GM06990 (cell line): ENCODE results near the gene THSD4.
A peak's percentile ranks its signal among the peaks of the same experiment; 100 is the strongest.

Experiments
- DNase-seq: peaks from one replicate; pipeline ENCODE4 v3.0.0-alpha.2; 2011; ENCODE audit not compliant: insufficient read length; ENCODE audit errors: extremely low read depth
- H3K27me3 ChIP-seq: replicated peaks from 2 replicates; pipeline ENCODE4 v1.6.0; 2011; ENCODE audit warnings: low read length; ENCODE audit not compliant: control insufficient read depth, insufficient read depth
- H3K36me3 ChIP-seq: 2 replicates; pipeline ENCODE4 v1.5.1; 2011; ENCODE audit warnings: low read length; ENCODE audit not compliant: control insufficient read depth, insufficient read depth
- H3K4me3 ChIP-seq: replicated peaks from 2 replicates; pipeline ENCODE4 v1.5.1; 2011; ENCODE audit warnings: low read depth, mild to moderate bottlenecking, control low read depth, low read length
- TF ChIP-seq, protein P1 (sequence below): IDR thresholded peaks from 2 replicates; pipeline ENCODE4 v1.5.1; 2011; ENCODE audit warnings: low read length, control low read depth, mild to moderate bottlenecking, inconsistent platforms; ENCODE audit not compliant: insufficient read depth, poor library complexity, severe bottlenecking

THSD4 gene

DNA sequence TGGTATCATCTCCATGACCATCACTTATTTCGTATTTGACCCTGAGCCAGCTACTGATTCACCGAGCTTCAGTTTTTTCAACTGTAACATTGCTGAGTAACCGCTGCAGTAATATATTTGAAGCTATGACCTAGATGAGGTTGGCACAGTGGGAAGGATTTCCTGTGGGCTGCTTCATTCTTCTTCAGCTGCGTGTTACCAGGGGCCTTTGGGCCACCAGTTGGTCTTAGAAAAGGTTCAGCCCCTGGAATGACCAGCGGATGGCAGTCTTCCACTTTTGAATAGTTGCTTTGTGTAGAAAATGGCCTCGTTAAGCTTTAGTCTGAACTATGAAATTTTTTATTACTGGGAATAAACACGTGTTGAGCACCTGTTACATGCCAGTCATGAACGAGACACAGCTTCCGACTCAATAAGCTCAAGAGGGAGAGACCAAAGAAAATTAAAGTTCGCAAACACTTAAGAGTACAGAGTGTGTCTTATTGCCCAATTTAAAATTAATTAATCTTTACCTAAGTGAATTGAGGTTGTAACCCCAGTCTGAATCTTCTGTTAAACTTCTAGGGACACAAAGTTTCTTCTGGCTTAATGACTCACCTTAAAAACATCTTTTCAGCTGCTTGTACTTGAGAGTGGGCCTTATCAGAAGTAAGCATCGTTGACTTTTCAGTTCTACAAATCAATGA lies 637.5 kb downstream of the THSD4 start:
- no peak for DNase-seq
- H3K4me3 ChIP-seq: no peak overlapping the region
- no peaks in the 10 kb centered on the region for H3K27me3 ChIP-seq
- TF ChIP-seq, protein P1, sequence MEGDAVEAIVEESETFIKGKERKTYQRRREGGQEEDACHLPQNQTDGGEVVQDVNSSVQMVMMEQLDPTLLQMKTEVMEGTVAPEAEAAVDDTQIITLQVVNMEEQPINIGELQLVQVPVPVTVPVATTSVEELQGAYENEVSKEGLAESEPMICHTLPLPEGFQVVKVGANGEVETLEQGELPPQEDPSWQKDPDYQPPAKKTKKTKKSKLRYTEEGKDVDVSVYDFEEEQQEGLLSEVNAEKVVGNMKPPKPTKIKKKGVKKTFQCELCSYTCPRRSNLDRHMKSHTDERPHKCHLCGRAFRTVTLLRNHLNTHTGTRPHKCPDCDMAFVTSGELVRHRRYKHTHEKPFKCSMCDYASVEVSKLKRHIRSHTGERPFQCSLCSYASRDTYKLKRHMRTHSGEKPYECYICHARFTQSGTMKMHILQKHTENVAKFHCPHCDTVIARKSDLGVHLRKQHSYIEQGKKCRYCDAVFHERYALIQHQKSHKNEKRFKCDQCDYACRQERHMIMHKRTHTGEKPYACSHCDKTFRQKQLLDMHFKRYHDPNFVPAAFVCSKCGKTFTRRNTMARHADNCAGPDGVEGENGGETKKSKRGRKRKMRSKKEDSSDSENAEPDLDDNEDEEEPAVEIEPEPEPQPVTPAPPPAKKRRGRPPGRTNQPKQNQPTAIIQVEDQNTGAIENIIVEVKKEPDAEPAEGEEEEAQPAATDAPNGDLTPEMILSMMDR: peak; percentile 62
- H3K36me3 ChIP-seq: no peaks in the 10 kb centered on the region

GRCh38 chr15:71753346-71753745 lies 638.1 kb downstream of the THSD4 start:
- no peak overlapping the region for H3K4me3 ChIP-seq
- H3K36me3 ChIP-seq: no peaks in the 10 kb centered on the region
- TF ChIP-seq, protein P1: no peak
- no peak for DNase-seq
- H3K27me3 ChIP-seq: no peaks in the 10 kb centered on the region

- no peak overlapping the region for H3K4me3 ChIP-seq
- no peak for DNase-seq
- TF ChIP-seq, protein P1: no peak
- H3K27me3 ChIP-seq: no peaks in the 10 kb centered on the region
- no peaks in the 10 kb centered on the region for H3K36me3 ChIP-seq
Observed at GRCh38 chr15:71754660-71755059, 639.4 kb downstream of the THSD4 start.

DNA sequence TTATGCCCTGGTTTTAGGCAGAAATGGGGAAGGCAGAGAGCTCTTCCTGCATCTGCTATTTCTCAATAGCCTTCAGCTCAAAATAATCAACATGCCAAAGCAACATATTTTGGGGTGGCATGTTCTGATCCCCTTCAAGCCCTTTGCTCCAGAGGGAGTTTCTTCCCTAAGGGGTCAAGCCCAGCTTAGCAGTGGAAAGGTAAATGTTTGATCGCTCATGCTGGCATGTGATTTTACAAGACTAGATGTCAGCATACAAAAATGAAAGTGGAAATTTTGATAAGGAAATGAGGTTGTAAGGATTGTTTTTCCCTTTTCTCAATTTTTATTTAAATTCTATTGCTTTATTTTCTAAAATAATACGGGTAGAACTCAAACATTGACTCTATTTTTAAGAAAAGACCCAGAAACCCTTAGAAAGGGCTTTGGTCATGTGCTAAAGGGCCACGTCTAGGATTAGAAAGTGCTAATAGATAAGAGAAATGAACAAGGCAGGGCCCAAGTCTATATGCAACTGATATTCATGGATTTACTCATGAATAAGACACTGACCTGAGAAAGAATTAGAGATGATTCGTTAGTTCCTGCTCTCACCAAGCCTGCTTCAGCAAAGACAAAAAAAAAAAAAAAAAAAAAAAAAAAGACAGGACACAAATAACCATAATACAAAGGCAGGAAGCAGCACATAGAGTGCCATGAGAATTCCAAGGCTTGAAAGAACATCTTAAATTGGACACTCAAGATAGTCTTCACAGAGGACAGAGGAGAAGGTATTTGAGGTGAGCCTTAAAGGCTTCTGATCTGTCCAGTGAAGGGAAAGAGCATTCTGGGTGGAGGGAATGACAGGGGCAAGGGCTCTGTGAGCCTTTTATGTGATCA lies 640.1 kb downstream of the THSD4 start:
- H3K4me3 ChIP-seq: no peak overlapping the region
- no peak for DNase-seq
- H3K36me3 ChIP-seq: no peaks in the 10 kb centered on the region
- no peaks in the 10 kb centered on the region for H3K27me3 ChIP-seq
- TF ChIP-seq, protein P1: no peak

DNA sequence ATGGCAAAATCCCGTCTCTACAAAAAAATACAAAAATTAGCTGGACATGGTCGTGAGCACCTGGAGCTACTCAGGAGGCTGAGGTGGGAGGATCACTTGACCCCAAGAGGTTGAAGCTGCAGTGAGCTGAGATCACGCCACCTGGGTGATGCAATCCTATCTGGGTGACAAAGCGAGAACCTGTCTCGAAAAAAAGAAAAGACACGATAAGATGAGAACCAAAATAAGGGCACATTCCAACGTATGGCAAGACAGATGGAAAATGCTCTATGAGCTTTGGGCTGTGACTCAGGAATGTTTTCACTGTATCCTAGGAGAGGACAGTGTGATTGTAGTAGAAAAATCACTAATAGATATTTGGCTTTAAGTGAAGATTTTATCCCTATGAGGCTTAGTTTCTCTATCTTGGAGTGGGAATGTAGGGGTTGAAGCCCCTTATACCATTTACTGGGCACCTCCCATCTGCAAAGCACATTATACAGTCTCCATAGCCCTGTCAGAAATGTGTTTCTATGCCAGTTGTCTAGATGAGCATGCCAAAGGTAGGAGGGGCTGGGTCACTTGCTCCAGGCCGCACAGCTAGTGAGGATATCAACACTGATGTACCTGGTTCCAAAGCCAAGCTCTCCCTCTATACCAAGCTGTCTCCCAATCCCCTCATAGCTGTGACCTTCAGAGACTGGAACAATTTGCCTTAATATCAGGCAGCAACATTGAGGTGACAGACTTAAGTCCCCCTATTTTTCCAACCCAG lies 641.5 kb downstream of the THSD4 start:
- TF ChIP-seq, protein P1: no peak
- no peak overlapping the region for H3K4me3 ChIP-seq
- no peaks in the 10 kb centered on the region for H3K27me3 ChIP-seq
- H3K36me3 ChIP-seq: no peaks in the 10 kb centered on the region
- DNase-seq: no peak
